Measurements from ENCODE around the gene PAPPA.

GRCh38 chr9:116423149-116423548 lies 269.6 kb downstream of the PAPPA start:
- no peak for TF ChIP-seq CTCF (IDR thresholded peaks at IDR 0.05; ENCODE audit: low read depth, low read length)
- no peak for TF ChIP-seq EZH2phosphoT487 (IDR thresholded peaks at IDR 0.05; ENCODE audit: low read depth)
